GM18519 (cell line): ENCODE data around the gene HTR3D.
"Not testable (repeated sequence)": the region's sequence is repeated elsewhere in the genome, so short reads cannot be mapped to it uniquely, and the experiment has no call there.

Experiments used
- ATAC-seq: cut with Tn5 transposase; IDR thresholded peaks from one replicate; pipeline ENCODE4 v1.9.1; 2021; ENCODE audit warnings: mild to moderate bottlenecking, moderate library complexity; ENCODE audit not compliant: unreplicated experiment, low FRiP score

HTR3D gene

DNA sequence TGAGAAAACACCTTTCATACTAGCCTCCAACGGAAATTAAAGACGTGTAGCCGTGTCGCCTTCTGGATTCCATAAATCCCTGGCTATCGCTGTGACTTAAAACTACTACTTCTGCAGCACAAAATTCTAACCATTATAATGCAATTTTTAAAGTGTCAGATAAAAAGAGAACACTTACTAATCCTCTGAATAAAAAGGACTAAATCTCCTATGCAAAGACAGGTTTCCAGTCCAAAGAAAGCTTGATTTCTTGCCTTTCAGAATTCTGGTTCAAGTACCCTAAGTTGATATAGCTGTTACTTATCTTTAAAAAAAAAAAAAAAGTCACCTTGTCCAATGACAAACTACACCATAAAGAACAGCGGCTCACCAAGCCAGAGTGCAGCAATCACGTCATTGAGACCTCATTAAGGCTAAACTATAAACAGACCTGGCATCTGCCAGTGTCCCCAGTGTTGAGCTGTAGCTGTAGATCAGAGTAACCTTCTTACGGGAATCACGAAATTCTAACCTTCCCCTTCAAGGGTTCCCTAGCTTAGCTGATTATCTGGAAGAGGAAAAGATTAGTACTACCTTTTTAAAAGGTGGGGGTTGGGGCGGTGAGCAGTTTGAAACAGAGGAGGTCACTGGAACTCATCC, 16.0 kb upstream of the HTR3D start:
- no peak for ATAC-seq

DNA sequence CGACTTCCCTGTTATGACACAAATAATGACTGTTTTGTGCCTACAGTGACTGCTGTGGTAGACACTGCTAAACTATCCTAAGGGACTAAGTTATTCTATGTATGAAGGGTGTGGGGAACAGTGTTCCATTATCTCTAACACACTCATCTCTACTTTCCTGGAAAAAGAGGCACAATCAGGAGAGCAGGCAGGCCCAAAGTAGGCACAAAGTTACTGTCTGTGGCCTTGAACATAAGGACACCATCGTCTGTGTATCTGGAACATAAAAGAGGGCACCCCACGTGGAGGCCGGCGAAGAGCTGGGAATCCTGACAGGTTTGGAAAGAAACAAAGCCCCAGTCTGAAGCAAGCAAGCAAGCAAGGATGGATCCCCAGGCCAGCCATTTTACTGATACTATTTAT, 15.4 kb upstream of the HTR3D start:
- no peak for ATAC-seq

DNA sequence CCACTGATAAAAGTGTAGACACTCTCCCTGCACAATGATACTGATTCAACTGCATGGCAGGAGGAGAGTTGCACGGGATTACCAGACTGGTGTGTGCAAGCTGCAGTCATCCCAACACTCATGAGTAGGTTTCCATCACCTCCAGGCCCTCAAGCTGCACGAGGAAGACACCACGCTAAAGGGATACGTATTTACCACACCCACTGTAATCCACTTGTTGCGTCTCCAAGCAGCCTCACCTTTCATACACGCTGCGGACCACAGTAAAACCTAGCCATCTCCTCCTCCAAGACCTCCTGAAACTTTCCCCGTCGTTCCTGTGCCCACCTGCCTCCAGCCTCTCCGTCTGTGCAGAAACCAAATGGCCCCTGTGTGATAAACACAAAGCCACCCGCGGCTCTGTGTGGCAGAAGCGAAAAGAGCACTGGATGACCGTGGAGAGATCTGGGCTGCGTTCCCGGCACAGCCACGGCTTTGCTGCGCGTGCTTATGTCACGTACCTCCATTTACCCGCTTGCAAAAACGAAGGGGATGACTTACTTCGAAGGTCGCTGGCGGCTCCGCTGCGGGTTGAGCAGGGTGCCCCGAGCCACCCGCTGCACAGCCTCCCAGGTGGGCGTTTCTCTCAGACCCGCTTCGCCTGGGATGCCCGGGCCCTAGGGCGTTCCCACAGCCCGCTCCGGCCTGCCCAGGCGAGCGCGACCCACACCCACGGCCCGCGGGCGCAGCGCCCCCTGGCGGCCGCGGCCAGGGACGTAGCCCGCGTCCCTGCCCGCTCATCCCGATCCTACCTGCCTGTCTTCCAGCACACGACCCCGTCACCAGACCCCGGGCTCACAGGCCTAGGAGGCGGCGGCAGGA, 14.5 kb upstream of the HTR3D start:
- peak; percentile 42 for ATAC-seq

DNA sequence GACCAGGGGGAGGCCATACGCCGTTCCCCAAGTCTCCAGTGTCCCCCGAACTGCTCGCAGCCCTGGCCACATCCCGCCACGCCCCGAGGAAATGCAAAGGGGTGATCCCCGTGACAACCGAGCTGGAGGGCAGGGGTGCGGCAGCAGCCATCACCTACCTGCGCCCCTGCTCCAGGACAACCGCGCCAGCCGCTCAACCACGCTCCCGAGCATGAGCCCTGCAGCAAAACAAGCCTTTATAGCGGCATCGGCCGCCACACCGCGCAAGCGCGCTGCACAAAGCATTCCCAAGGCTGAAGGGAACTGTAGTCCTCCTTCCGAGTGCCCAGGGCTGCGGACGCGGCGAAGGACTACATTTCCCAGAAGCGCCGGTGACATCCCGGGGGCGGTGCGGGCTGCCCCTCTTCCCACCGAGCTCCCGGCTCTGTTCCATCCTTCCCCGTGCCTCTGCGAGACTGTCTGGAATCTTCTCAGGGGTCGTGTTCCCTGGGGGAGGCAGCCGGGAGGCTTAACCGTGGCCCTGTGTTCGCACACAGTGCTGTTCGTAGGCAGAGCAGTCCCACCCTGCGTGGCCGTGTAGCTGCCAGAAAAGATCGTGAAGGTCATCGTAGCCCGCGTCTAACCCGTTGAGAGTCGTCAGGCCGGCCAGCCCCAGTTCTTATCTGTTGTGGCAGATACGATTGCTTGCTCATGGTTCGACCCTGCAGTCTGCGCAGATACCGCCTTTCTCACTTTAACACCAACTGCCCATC, 13.7 kb upstream of the HTR3D start, which contains the start of gene ABCC5:
Gene ABCC5 (minus strand): TSS at position 213 of the 752 bp plus-strand sequence. CDS start 3,492 bp downstream, outside the sequence.
- ATAC-seq = peak; percentile 86

DNA sequence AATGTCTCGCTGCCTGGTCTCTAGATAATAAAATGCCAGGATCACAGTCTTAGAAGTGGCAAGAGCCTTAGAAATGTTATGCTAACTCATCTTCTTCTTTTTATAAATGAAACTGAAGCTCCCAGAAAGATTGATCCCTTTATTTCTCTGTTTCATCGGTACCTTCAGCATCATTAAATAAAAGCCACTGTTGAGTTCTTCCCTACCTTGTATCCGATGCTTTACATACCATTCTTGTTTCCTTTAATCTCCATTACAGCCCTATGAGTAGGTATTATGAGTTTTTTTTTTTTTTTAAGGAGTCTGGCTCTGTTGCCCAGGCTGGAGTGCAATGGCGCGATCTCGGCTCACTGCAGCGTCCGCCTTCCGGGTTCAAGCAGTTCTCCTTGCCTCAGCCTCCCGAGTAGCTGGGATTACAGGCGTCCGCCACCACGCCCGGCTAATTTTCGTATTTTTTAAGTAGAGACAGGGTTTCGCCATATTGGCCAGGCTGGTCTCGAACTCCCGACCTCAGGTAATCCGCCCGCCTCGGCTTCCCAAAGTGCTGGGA, 13.0 kb upstream of the HTR3D start:
- no peak for ATAC-seq

DNA sequence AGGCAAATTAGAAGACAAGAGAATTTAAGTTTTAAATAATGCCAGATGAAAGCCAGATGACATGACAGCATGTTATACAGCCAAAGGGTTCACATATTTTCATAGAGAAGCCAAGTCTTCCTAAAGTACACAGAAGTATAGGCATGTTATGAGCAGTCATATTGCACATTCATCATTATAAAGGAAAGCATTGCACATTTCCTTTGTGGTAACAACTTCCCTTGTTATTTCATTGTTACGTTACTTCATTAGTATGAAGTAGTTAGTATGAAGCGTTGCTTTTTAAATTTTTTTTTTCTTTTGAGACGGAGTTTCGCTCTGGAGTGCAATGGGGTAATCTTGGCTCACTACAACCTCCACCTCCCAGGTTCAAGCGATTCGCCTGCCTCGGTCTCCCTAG, 9.2 kb upstream of the HTR3D start:
- no peak for ATAC-seq

DNA sequence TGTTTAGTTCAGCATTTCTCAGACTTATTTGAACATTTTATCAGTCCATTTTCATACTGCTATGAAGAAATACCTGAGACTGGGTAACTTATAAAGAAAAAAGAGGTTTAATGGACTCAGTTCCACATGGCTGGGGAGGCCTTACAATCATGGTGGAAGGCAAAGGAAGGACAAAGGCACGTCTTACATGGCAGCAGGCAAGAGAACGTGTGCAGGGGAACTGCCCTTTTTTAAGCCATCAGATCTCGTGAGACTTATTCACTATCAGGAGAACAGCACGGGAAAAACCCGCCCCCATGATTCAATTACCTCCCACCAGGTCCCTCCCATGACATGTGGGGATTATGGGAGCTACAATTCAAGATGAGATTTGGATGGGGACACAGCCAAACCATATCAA, 6.3 kb upstream of the HTR3D start:
- not testable (repeated sequence) for ATAC-seq

DNA sequence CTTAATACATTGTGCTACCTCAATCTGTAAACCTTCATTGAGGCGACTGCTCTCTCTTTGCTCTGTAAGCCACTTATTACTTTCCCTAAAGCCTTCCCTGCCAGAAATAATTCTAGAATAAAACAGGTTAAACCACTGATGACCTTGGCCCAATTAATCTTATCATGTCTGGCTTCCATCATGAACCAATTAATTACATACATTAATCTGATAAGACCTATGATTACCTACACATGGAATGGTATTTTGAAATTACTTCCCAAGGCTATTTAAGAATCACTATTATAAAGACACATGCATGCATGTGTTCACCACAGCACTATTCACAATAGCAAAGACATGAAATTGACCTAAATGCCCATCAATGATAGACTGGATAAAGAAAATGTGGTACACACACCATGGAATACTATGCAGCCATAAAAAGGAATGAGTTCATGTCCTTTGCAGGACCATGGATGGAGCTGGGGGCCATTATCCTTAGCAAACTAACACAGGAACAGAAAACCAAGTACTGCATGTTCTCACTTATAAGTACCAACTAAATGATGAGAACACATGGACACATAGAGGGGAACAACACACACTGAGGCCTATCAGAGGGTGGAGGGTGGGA, 3.2 kb upstream of the HTR3D start:
- ATAC-seq = not testable (repeated sequence)

DNA sequence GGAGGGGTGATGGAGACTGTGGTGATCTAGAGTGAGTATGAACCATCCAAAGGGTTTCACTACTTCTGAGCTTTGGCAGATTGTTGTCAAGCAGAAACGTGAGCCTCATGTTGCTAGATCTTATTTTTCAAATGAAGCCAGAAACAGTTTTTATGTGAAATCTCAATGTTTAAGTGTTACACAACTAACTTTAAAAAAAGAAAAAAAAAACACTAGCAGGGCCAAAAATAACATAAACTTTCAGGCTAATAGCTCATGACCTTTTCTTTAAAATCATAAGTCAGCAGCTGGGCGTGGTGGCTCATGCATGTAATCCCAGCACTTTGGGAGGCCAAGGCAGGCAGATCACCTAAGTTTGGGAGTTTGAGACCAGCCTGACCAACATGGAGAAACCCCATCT, 2.1 kb upstream of the HTR3D start:
- no peak for ATAC-seq

DNA sequence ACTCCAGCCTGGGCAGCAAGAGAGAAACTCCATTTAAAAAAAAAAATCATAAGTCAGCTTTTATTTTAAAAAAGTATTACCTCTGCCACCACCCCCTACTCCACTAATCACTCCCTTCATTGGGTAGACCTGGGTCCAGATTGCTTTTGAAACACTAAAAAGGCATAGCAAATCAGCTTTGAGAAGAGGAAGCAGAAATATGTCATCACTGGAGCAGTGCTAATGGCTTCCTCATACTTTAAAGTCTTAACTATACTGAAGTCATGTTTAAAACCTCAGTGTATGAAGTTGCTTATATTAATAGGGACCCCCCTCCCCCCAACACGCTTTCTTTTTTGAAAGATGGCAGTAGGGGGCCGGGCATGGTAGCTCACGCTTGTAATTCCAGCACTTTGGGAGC, 1.0 kb upstream of the HTR3D start:
- ATAC-seq = no peak

DNA sequence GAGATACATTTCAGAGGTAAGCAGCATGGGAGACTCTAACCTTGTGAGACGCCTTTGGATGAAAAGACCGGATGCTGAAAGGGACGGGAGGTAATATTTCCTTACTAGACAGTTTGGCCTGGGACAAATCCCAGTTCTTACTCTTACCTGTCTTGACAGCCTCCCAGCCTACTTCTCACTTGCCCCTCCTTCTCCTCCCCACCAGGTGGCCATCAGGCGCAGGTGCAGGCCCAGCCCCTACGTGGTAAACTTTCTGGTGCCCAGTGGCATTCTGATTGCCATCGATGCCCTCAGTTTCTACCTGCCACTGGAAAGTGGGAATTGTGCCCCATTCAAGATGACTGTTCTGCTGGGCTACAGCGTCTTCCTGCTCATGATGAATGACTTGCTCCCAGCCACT, 6.3 kb downstream of the HTR3D start:
- ATAC-seq = no peak

DNA sequence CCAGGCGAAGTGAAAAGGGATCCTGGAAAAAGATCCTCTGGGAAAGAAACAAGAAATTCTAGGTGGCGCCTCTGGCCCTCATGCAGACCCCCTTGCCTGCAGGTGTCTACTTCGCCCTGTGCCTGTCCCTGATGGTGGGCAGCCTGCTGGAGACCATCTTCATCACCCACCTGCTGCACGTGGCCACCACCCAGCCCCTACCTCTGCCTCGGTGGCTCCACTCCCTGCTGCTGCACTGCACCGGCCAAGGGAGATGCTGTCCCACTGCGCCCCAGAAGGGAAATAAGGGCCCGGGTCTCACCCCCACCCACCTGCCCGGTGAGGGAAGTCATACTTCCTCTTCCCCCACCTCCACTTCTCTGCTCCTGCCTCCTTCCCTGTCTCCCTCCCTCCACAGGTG, 6.8 kb downstream of the HTR3D start:
- ATAC-seq = not testable (repeated sequence)

DNA sequence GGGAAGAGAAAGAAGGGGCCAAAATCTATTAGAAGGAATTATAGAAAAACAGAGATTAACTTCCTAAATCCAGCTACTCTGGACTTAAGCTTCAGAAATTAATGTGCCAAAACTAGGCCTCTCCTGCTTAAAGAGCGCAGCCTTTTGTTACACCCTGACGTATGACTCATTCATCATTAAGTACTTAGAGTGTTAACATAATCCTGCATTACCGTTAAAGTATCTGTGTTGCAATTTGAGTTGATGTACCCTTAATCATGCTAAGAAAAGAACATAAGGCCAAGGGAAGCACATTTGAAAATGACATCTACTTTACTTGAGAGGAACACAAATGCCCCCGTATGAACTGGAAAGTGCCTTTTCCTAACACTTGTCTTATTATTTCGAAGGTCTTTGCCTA, 7.9 kb downstream of the HTR3D start:
- no peak for ATAC-seq

DNA sequence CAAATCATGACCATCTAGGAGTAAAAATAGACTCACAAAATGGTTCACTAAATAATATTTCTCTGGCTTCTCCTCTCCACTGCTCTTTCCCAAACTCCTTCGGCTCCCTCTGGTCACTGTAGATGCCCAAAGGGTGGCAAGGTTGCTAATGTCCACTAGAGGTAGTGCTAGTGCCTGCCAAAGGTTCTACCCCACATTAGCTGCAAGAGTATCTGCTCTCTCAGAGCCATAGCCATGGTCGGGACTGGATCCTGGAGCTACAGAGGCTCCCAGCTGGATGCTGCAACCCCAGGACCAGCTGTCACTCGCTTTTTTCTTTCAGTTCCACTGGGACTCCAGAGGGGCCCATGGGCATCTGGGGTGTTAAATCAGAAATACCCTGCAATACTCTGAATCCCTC, 8.5 kb downstream of the HTR3D start:
- no peak for ATAC-seq

DNA sequence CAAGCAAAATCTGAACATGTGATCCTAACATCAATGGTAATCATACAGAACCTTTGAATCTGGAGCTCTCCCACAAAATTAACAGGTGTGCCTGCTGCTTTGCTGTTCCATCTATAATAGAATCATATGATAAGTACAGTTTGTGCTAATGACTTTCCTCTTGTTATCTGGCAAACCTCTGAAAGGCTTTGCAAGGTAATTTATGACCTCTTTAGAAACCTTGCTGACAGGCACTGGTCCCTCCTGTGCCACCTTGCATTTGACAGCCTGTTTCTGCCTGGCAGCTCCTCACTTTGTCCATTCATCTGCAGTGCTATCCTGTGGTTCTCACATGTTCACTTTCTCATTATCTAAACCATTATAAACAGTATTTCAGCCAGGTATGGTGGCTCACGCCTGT, 11.1 kb downstream of the HTR3D start:
- ATAC-seq = no peak

DNA sequence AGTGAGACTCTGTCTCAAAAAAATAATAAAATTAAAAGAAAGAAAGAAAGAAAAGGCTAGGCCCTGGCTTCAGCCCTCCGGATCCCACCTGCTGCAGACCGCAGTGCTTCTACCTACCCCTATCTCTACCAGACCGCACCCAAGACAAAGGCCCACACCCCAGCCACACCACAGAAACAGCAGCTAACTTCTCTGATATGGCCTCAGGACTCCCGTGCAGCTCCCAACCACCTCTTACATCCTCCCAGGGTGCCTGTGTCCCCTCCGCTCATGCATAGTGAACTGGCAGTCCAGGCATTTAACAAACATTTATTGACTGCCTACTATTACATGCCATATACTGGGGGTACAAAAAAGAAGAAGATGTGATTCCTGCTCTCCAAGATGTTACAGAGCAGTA, 14.5 kb downstream of the HTR3D start:
- ATAC-seq = no peak

DNA sequence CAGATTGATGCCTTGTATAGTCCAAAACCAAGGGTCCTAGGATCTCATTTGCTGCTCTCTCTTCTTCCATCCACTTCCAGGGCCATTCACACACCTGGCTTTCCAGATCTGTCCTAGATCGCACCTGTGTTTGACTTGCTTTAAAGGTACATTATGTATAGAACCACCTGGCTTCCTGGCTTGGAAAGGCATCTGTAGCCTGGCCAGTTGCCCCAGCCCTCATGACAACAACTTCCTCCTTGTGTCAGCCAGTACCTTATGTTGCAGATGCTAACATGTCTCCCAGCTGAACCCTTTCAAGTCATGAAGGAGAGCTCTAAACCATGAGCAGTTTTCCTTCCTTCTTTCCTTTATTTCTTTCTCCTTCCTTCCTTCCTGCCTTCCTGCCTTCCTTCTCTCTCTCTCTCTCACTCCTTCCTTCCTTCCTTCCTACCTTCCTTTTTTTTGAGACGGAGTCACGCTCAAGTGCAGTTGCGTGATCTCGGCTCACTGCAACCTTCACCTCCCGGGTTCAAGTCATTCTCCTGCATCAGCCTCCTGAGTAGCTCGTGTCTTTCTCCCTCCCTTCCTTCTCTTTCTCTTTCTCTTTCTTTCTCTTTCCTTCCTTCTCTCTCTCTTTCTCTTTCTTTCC, 18.8 kb downstream of the HTR3D start:
- no peak for ATAC-seq

DNA sequence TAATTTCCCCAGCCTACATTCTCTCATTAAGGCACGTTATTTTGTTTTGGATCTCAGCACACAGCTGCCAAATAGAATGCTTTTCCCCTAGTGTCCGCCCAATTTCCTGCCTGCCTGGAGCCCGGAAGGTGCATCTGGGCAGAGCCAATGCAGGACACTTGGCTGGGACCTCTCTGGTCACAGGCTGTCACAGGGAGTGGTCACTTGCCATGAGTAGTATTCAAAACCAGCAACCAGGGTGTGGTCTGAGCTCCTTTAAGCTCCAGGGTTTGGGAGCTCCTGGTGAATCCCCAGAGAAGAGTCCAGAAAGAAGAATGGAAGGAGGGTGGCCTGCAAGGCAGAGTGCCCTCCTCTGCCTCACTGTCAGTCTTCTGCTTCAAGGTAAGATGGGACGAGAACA, 21.2 kb downstream of the HTR3D start, which contains the start of gene HTR3C:
Gene HTR3C (plus strand): TSS at position 281 of the 400 bp plus-strand sequence. CDS start 34 bp downstream, at position 315.
- no peak for ATAC-seq

DNA sequence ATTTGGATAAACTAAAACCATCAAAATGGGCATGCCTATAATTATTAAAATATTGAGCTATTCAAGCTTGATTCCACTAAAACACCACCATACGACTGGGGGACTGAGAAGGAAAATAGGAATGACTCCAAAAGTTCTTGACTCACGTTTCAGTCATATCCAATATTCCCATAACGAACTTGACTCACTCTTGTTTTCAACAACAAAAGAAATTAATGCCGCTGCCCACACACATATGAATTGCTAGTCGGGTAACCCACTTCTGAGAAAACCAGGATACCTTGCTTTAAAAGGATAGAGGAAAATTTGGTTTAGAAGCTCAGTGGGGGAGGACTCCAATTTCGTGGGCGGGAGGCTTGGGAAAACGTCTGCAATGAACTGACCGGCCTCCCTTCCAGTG, 26.5 kb downstream of the HTR3D start:
- no peak for ATAC-seq

DNA sequence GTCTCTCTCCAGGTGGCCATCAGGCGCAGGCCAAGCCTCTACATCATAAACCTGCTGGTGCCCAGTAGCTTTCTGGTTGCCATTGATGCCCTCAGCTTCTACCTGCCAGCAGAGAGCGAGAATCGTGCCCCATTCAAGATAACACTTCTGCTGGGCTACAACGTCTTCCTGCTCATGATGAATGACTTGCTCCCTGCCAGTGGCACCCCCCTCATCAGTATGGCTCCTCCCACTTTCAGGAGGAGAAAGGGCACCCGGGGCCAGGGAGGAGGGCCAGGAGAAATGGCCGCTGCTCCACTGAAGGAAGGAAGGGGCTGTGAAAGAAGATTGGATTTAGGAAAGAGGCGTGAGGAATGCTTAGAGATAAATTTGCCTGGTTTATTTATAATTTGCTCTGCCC, 27.9 kb downstream of the HTR3D start:
- no peak for ATAC-seq
